Endothelial cell of umbilical vein (primary cell): ENCODE results near the gene EHD1.

Source experiments
- CTCF ChIP-seq, 2 donors: IDR thresholded peaks; 1 replicate in 1 of 2; 2 replicates in 1 of 2; pipeline ENCODE4 v1.5.1; 2011; ENCODE audit warnings: low read length in 2 of 2, mild to moderate bottlenecking in 2 of 2, moderate library complexity in 2 of 2, control low read depth in 1 of 2, inconsistent platforms in 1 of 2, low read depth in 1 of 2; ENCODE audit not compliant: insufficient read depth in 1 of 2; ENCODE audit errors: extremely low read depth in 1 of 2
- POLR2AphosphoS5 ChIP-seq: IDR thresholded peaks from 2 replicates; pipeline ENCODE4 v1.6.1; 2012; ENCODE audit warnings: low read depth, mild to moderate bottlenecking, control low read depth, low read length, moderate library complexity; ENCODE audit not compliant: insufficient read depth

GRCh38 chr11:64854157-64854533, 24.3 kb downstream of the EHD1 start:
- TF ChIP-seq CTCF (IDR thresholded peaks at IDR 0.05; ENCODE audit: extremely low read depth in 1 of 2, insufficient read depth in 1 of 2, low read depth in 1 of 2, low read length in 2 of 2), result no peak
- no peak for TF ChIP-seq POLR2AphosphoS5
